Mucosa of rectum (tissue), 2 donors: ENCODE measurements around the gene EEF1E1.

Experiments used
- H3K27ac ChIP-seq, 2 donors: one replicate each; pipeline ENCODE4 v1.7.0; 2013; ENCODE audit warnings: inconsistent platforms in 2 of 2, low read depth in 2 of 2, low read length in 2 of 2
- H3K27me3 ChIP-seq, 2 donors: one replicate each; pipeline ENCODE4 v1.7.0; 2013; ENCODE audit warnings: low read length in 2 of 2; ENCODE audit not compliant: control insufficient read depth in 2 of 2, insufficient read depth in 2 of 2
- H3K36me3 ChIP-seq, 2 donors: one replicate each; pipeline ENCODE4 v1.7.0; 2013; ENCODE audit warnings: low read length in 2 of 2; ENCODE audit not compliant: control insufficient read depth in 2 of 2, insufficient read depth in 2 of 2
- H3K4me1 ChIP-seq, 2 donors: one replicate each; pipeline ENCODE4 v1.7.0; 2013; ENCODE audit warnings: low read length in 2 of 2, mild to moderate bottlenecking in 1 of 2; ENCODE audit not compliant: control insufficient read depth in 2 of 2, insufficient read depth in 2 of 2
- H3K4me3 ChIP-seq, 2 donors: one replicate each; pipeline ENCODE4 v1.7.0; 2013; ENCODE audit warnings: low read length in 2 of 2
- H3K9ac ChIP-seq, 2 donors: one replicate each; pipeline ENCODE4 v1.7.0; 2013; ENCODE audit warnings: low read length in 2 of 2, low read depth in 1 of 2, mild to moderate bottlenecking in 1 of 2
- H3K9me3 ChIP-seq, 2 donors: one replicate each; pipeline ENCODE4 v1.7.0; 2013; ENCODE audit warnings: low read length in 2 of 2; ENCODE audit not compliant: control insufficient read depth in 2 of 2
- donor health status: healthy.
- donor health status: Normal muscosa, but diverticular disease.

Gene EEF1E1

DNA sequence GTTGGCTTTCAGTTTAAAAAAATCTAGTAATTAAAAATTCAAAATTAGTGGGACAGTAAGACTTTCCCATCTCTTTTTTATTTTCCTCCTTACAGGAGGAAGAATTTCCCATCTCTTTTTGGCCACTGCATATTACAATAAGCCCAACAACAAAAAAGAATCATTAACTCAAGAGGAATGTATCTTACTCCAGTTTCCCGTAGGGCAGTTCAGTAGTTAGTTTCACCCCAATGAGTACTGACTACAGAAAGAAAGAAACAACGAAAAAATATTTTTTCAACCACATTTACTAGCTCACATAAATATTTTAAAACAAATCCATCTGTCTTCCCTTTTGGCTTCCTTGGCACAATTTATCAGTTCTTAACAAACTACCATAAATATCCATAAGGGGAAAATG is 23.2 kb downstream of the EEF1E1 start:
- Histone ChIP-seq H3K9ac (no peak overlapping the region), H3K36me3 (peaks cover 2 to 6% of the 10 kb centered on the region in 2 donors), H3K9me3 (no peaks in the 10 kb centered on the region), H3K27ac (no peak overlapping the region), H3K4me3 (no peak overlapping the region), H3K27me3 (no peaks in the 10 kb centered on the region), H3K4me1 (no peaks in the 10 kb centered on the region)

- no peaks in the 10 kb centered on the region for H3K27me3 ChIP-seq
- peaks cover 2 to 3% of the 10 kb centered on the region in 2 donors for H3K36me3 ChIP-seq
- H3K4me1 ChIP-seq = no peaks in the 10 kb centered on the region
- H3K27ac ChIP-seq = no peak overlapping the region
- no peak overlapping the region for H3K9ac ChIP-seq
- no peak overlapping the region for H3K4me3 ChIP-seq
- no peaks in the 10 kb centered on the region for H3K9me3 ChIP-seq
Measured at GRCh38 chr6:8077991-8078390, 24.4 kb downstream of the EEF1E1 start.

DNA sequence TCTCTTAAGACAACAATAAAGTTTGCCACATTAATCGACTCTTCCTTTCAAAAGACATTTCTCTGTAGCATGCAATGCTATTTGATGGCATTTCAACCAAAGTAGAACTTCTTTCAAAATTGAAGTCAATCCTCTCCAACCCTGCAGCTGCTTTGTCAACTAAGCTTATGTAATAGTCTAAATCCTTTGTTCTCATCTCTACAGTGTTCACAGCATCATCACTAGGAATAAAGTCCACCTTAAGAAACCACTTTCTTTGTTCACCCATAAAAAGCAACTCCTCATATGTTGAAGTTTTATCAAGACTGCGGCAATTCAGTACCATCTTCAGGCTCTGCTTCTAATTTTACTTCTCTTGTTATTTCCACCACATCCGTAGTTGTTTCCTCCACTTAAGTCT is 26.6 kb downstream of the EEF1E1 start:
- H3K9ac ChIP-seq = no peak overlapping the region
- no peak overlapping the region for H3K4me3 ChIP-seq
- H3K9me3 ChIP-seq = no peaks in the 10 kb centered on the region
- H3K36me3 ChIP-seq = peaks cover 0 to 2% of the 10 kb centered on the region in 2 donors
- H3K27me3 ChIP-seq = no peaks in the 10 kb centered on the region
- no peak overlapping the region for H3K27ac ChIP-seq
- H3K4me1 ChIP-seq = no peaks in the 10 kb centered on the region

DNA sequence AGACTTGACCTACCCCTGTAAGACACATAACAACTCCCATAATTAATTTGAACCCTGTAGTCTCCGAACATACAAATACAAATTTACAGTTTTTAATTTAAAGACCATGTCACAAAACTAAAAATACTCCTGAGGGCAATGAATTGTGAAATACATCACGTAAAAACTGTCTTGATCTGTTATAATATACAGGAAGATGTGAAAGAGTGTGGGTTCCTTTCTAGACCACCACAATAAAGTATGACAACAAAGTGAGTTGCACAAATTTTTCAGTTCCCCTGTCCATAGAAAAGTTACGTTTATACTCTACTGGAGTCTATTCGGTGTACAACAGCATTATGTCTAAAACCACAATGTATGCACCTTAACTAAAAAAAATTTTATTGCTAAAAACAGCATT is 27.2 kb downstream of the EEF1E1 start:
- Histone ChIP-seq H3K9ac (no peak overlapping the region), H3K27ac (no peak overlapping the region), H3K27me3 (no peaks in the 10 kb centered on the region), H3K4me1 (no peaks in the 10 kb centered on the region), H3K4me3 (no peak overlapping the region), H3K36me3 (peaks cover 0 to 2% of the 10 kb centered on the region in 2 donors), H3K9me3 (no peaks in the 10 kb centered on the region)

DNA sequence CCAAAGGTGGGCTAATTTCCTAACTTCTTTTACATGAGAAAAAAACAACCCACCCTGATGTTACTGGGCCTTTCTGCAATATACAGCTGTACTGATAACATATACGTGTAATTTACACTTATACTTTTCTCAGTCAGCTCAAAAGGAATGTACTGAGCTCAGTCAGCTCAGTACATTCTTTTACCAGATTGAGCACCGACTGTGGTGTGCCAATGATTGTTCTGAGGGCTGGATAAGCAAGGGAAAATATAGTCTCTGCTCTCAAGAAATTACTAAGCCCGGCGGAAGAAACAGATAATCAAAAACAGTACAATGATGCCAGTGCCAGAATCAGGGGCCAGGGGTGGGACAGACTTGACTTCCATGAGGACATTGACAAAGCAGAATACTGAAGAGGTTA is 28.1 kb downstream of the EEF1E1 start:
- Histone ChIP-seq H3K36me3 (no peaks in the 10 kb centered on the region), H3K27me3 (no peaks in the 10 kb centered on the region), H3K9ac (no peak overlapping the region), H3K27ac (no peak overlapping the region), H3K9me3 (no peaks in the 10 kb centered on the region), H3K4me1 (no peaks in the 10 kb centered on the region), H3K4me3 (no peak overlapping the region)

GRCh38 chr6:8073758-8074157 is 28.6 kb downstream of the EEF1E1 start:
- H3K9ac ChIP-seq = no peak overlapping the region

DNA sequence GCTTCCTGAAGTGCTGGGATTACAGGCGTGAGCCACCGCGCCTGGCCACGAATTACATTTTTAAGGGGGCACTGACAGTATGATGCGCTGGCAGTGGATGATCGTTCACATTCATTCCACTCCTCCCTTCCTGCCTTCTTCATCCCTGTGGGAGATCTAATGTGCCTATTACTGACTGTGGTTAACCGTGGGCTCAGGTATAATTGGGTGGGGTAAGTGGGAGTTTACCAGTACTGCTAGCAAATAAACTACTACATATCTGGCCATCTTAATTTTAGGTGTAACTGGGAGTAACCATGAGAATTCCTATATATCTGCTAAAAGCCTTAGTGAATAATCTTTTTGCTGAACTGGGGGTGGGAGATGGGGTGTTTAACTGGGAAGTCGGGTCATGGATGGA is 31.6 kb downstream of the EEF1E1 start:
- no peak overlapping the region for H3K9ac ChIP-seq
- H3K27ac ChIP-seq = no peak overlapping the region
- H3K27me3 ChIP-seq = no peaks in the 10 kb centered on the region
- H3K36me3 ChIP-seq = no peaks in the 10 kb centered on the region
- no peak overlapping the region for H3K4me3 ChIP-seq
- no peaks in the 10 kb centered on the region for H3K4me1 ChIP-seq
- H3K9me3 ChIP-seq = no peaks in the 10 kb centered on the region

More at GRCh38 chr6:8073758-8074157, 28.6 kb downstream of the EEF1E1 start:
- H3K4me1 ChIP-seq = no peaks in the 10 kb centered on the region
- H3K4me3 ChIP-seq = no peak overlapping the region
- no peaks in the 10 kb centered on the region for H3K9me3 ChIP-seq
- H3K27me3 ChIP-seq = no peaks in the 10 kb centered on the region
- no peak overlapping the region for H3K27ac ChIP-seq
- H3K36me3 ChIP-seq = no peaks in the 10 kb centered on the region

- no peak overlapping the region for H3K9ac ChIP-seq
- no peaks in the 10 kb centered on the region for H3K9me3 ChIP-seq
- no peaks in the 10 kb centered on the region for H3K27me3 ChIP-seq
- H3K4me3 ChIP-seq = no peak overlapping the region
- H3K4me1 ChIP-seq = peaks cover 5 to 7% of the 10 kb centered on the region in 2 donors
- H3K36me3 ChIP-seq = no peaks in the 10 kb centered on the region
- no peak overlapping the region for H3K27ac ChIP-seq
Measured at GRCh38 chr6:8069631-8070284, 32.6 kb downstream of the EEF1E1 start.

DNA sequence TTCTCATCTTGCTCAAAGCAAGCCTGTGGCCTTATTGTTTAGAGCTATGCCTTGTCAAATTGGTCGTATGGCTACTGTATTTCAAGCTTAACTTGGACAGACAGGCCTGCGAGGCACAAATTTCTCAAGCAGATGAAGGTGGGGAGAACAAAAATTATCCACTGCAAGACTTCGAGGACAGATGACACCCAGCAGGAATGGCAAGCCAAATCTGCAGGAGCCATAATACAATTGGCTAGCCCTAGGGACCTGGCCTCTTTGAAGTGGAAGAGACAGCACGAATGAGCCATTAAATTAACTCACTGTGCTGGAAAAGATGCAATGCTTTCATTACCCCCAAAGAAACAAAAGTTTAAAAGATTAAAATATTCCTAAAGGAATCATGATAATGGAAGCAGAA is 33.2 kb downstream of the EEF1E1 start:
- Histone ChIP-seq H3K27ac (no peak overlapping the region), H3K4me3 (no peak overlapping the region), H3K36me3 (no peaks in the 10 kb centered on the region), H3K27me3 (no peaks in the 10 kb centered on the region), H3K9me3 (no peaks in the 10 kb centered on the region), H3K4me1 (peaks cover 6 to 8% of the 10 kb centered on the region in 2 donors), H3K9ac (no peak overlapping the region)

DNA sequence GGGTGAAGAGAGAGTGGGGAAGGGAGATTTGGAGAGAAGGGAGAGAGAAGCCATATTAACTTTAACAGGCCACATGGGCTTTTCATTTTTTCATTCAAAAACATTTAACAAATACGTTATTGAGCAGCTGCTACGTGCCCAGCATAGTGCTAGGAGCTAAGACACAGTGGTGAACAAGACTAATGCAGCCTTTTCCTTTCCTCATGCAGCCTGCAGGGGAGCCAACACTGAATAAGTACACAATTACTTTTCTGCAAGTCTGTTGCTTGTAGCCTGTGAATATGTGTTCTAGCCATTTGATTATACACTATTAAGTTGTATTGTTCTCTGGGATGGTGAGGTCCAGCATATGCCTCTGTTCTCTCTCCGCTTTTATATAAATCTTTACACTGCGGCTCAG is 36.2 kb downstream of the EEF1E1 start:
- Histone ChIP-seq H3K4me3 (no peak overlapping the region), H3K9me3 (no peaks in the 10 kb centered on the region), H3K27ac (no peak overlapping the region), H3K4me1 (peaks cover 6 to 11% of the 10 kb centered on the region in 2 donors), H3K9ac (no peak overlapping the region), H3K36me3 (peaks cover 3 to 4% of the 10 kb centered on the region in 2 donors), H3K27me3 (no peaks in the 10 kb centered on the region)
